Chondrocyte (in vitro differentiated cells): ENCODE measurements around the gene AKAP10. TPM values are rescaled to one million over a fixed set of nuclear protein-coding genes. Genes with fewer than 3 reads are reported as not detected.

Experiments
- DNase-seq: peaks from one replicate; pipeline ENCODE4 v3.0.0; 2021; ENCODE audit warnings: mixed read lengths, low spot score
- H3K27ac Mint-ChIP-seq: one replicate; pipeline ENCODE4 v1.8.0; 2021; ENCODE audit warnings: mild to moderate bottlenecking, moderate library complexity, mixed read lengths; ENCODE audit not compliant: unreplicated experiment
- H3K27me3 Mint-ChIP-seq: 2 replicates; pipeline ENCODE4 v1.8.0; 2021; ENCODE audit warnings: low read depth, mixed read lengths
- H3K36me3 Mint-ChIP-seq: 2 replicates; pipeline ENCODE4 v1.8.0; 2021; ENCODE audit warnings: low read depth, mixed read lengths
- H3K4me1 Mint-ChIP-seq: 2 replicates; pipeline ENCODE4 v1.8.0; 2021; ENCODE audit warnings: low read depth, mild to moderate bottlenecking, mixed read lengths
- H3K4me3 Mint-ChIP-seq: one replicate; pipeline ENCODE4 v1.8.0; 2021; ENCODE audit warnings: mild to moderate bottlenecking, moderate library complexity, mixed read lengths; ENCODE audit not compliant: unreplicated experiment
- H3K9me3 Mint-ChIP-seq: 2 replicates; pipeline ENCODE4 v1.8.0; 2021; ENCODE audit warnings: low read depth, mixed read lengths
- total RNA-seq: library from RNA; stranded (reverse); gene quantifications from 3 replicates; pipeline ENCODE4 v1.2.1, GENCODE V29; 2021
- TF ChIP-seq, protein P1 (sequence below): fragments of 200-600 bp; sonication (generic); IDR thresholded peaks from 2 replicates; pipeline ENCODE4 v1.5.0; 2021; ENCODE audit warnings: antibody characterized with exemption, mild to moderate bottlenecking, moderate library complexity

AKAP10 gene
- total RNA-seq, 1 donor from 2014 or later = 25.7 TPM

DNA sequence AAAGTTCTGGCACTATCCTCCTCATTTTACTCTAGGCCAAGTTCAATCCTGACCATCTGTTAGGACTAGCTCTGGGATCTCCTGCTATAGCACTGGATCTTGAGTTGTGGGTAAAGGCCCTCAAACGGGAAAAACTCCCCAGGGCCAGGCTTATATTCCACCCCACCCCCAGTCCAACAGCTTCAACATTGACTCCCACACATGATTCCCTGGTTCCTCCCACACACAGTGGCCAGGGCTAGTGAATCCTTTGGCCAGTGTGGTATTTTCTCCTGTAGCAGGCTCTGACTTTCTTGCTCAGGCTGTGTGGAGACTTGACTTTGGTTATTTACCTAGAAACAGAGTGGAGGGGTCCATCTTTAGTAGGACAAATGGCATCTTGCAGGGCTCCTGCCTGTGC, 10.3 kb upstream of the AKAP10 start:
- Mint-ChIP-seq H3K27me3 (no peaks in the 10 kb centered on the region), H3K27ac (no peak overlapping the region), H3K4me3 (no peak overlapping the region), H3K4me1 (peaks cover 4% of the 10 kb centered on the region), H3K9me3 (no peaks in the 10 kb centered on the region), H3K36me3 (no peaks in the 10 kb centered on the region)
- no peak for DNase-seq
- TF ChIP-seq, protein P1, sequence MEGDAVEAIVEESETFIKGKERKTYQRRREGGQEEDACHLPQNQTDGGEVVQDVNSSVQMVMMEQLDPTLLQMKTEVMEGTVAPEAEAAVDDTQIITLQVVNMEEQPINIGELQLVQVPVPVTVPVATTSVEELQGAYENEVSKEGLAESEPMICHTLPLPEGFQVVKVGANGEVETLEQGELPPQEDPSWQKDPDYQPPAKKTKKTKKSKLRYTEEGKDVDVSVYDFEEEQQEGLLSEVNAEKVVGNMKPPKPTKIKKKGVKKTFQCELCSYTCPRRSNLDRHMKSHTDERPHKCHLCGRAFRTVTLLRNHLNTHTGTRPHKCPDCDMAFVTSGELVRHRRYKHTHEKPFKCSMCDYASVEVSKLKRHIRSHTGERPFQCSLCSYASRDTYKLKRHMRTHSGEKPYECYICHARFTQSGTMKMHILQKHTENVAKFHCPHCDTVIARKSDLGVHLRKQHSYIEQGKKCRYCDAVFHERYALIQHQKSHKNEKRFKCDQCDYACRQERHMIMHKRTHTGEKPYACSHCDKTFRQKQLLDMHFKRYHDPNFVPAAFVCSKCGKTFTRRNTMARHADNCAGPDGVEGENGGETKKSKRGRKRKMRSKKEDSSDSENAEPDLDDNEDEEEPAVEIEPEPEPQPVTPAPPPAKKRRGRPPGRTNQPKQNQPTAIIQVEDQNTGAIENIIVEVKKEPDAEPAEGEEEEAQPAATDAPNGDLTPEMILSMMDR = no peak

DNA sequence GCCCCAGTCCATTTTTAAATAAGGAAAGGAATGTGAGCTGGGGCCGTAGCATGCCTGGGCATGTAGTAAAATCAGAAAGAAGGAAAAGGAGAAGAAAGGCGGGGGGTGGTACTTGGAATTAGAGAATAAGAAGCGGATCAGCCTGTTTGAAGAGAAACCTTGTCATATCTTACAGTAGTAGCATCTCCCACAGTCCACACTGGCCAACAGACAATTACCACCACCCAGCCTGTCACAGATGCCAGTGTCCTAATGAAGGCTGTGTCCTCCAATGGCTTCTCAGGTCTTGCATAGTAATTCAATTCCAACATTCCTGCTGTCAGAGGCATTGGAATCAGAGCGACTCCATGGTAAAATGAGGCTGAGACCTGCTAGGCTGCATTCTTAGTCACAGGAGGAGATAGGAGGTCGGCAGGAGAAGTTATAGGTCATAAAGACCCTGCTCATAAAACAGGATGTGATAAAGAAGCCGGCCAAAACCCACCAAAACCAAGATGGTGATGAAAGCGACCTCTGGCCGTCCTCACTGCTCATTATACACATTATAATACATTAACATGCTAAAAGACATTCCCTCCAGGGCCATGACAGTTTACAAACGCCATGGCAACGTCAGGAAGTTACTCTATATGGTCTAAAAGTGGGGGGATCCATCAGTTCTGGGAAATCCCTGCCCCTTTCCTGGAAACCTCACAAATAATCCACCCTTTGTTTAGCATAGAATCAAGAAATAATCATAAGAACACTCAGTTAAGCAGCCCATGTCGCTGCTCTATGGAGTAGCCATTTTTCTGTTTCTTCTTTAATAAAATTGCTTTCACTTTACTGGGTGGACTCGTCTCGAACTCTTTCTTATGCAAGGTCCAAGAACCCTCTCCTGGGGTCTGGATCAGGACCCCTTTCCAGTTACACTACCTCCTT, 9.6 kb upstream of the AKAP10 start:
- H3K27ac Mint-ChIP-seq = no peak overlapping the region
- H3K27me3 Mint-ChIP-seq = no peaks in the 10 kb centered on the region
- no peak overlapping the region for H3K4me3 Mint-ChIP-seq
- H3K9me3 Mint-ChIP-seq = no peaks in the 10 kb centered on the region
- no peak for DNase-seq
- peaks cover 4% of the 10 kb centered on the region for H3K4me1 Mint-ChIP-seq
- TF ChIP-seq, protein P1 = no peak
- H3K36me3 Mint-ChIP-seq = no peaks in the 10 kb centered on the region

DNA sequence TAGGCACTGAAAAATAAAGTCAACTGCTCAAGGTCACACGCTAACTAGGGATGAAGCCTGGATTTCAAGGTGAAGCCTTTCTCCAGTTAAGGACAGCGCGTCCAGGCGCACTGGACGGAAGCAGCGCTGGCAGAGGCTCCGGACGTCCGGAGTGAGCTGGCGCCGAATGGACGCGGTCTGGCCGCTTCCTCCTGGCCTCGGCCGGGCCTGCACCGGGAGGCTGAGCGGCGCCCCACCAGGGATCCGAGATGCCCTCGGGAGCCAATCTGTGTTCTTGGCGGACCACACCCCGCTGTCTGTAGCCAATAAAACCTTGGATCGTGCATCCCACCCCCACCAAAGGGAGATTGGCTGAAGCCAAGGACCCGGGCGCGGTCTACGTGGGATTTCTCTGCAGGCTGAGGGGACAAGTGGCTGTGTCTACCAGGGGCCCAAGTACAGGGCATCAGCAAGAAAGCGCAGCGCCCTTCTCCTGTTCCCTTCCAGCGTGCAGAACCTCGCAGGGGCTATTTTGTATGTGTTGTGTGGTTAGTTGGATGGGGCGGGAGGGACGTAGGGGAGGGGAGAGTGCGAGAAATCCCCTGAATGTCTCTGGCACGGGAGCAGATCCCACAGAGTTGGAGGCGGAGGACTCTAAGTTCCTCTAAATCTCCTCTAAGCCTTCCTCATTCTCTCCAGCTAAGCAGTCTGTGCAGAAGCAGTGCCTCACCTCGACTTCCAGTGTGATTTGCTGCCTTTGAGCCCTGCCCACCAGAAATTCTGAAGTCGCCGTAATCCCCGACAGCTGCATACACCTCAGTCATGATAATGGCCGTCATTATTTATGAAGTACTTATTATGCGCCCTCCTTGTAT, 2.5 kb upstream of the AKAP10 start:
- Mint-ChIP-seq H3K4me1 (peaks cover 28% of the 10 kb centered on the region), H3K9me3 (no peaks in the 10 kb centered on the region), H3K27me3 (no peaks in the 10 kb centered on the region), H3K36me3 (no peaks in the 10 kb centered on the region), H3K27ac (no peak overlapping the region), H3K4me3 (no peak overlapping the region)
- TF ChIP-seq, protein P1 = no peak
- DNase-seq = no peak

DNA sequence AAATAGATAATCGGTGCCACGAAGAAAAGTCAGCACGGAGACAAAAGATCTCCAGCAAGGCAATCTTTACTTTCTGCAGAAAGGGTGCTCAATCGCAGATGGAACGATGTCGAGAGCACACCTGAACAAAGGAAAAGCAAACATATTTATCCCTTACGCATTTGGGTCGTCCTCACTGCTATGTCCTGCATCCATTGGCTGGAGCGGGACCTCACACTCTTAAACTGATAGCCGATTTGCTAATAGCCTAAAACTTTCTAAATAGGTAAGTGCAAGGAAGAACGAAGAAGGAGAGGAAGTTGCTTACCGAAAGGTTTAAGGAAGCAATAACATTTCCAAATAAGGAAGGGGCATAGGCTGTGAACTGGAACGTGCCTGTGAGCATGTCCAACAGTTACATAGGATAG, 1.2 kb upstream of the AKAP10 start:
- Mint-ChIP-seq H3K4me3 (peak overlapping the region; percentile 90), H3K27me3 (no peaks in the 10 kb centered on the region), H3K27ac (no peak overlapping the region), H3K4me1 (peaks cover 28% of the 10 kb centered on the region), H3K9me3 (no peaks in the 10 kb centered on the region), H3K36me3 (no peaks in the 10 kb centered on the region)
- no peak for DNase-seq
- TF ChIP-seq, protein P1 = no peak

DNA sequence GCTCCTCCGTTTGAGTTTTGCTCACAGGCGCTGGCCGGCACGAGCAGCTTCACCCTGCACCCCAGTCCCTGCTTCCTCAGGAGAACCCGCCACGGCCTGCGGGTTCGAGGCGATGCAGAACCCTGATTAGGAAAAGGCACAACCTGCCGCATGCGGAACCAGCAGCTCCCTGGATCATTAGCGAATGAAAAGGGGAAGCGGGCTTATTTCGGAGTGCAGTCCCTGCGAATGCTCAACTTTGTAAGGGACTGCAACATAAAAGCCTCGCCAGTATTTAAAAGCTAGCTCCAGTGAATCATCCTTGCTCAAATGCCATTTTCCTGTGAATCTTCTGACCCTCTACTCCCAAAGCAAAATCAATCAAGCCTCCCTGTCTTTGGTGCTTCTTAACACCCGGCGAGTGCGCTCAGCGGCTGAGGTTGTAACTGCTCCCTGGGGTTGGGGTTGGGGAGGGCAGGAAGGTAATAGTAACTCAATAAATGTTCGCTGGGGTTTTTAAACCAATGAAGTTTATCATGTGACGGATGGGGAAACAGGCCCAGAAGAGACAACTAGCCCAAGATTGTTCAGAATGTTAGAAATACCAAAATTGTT, 678 bp upstream of the AKAP10 start:
- H3K36me3 Mint-ChIP-seq = no peaks in the 10 kb centered on the region

More for the DNA sequence above, 678 bp upstream of the AKAP10 start:
- Mint-ChIP-seq H3K9me3 (no peaks in the 10 kb centered on the region), H3K4me1 (peaks cover 28% of the 10 kb centered on the region), H3K4me3 (peak overlapping the region; percentile 90), H3K27me3 (no peaks in the 10 kb centered on the region), H3K27ac (peak overlapping the region; percentile 89)
- TF ChIP-seq, protein P1 = no peak
- DNase-seq = no peak
